ENCODE data around the gene SHOC2. TPM values are rescaled to one million over a fixed set of nuclear protein-coding genes. Genes with fewer than 3 reads are reported as not detected.
A peak's percentile ranks its signal among the peaks of the same experiment; 100 is the strongest.
"Not testable (repeated sequence)": the region's sequence is repeated elsewhere in the genome, so short reads cannot be mapped to it uniquely, and the experiment has no call there.

Gene SHOC2
- total RNA-seq, 1 donor from 2014 or later: 38.7 TPM

DNA sequence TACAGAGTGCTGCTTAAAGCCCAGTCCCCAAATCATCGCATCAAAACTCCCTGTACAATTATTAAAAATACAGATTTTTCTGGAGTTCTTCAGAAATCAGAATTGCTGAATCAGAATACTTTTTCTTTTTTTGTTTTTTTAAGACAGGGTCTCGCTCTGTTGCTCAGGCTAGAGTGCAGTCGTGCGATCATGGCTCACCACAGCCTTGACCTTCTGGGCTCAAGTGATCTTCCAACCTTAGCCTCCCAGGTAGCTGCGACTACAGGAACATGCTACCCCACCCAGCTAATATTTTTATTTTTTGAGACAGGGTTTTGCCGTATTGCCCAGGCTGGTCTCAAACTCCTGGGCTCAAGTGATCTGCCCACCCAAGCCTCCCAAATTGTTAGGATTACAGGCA lies 4.4 kb upstream of the SHOC2 start:
- Mint-ChIP-seq H3K36me3 (peaks cover 3% of the 10 kb centered on the region), H3K4me1 (ENCODE audit: unreplicated experiment) (peaks cover 19% of the 10 kb centered on the region), H3K4me3 (no peak overlapping the region), H3K27me3 (no peaks in the 10 kb centered on the region), H3K27ac (no peak overlapping the region), H3K9me3 (no peaks in the 10 kb centered on the region)
- no peak for DNase-seq (ENCODE audit: extremely low spot score, unreplicated experiment)
- TF ChIP-seq, protein P1, sequence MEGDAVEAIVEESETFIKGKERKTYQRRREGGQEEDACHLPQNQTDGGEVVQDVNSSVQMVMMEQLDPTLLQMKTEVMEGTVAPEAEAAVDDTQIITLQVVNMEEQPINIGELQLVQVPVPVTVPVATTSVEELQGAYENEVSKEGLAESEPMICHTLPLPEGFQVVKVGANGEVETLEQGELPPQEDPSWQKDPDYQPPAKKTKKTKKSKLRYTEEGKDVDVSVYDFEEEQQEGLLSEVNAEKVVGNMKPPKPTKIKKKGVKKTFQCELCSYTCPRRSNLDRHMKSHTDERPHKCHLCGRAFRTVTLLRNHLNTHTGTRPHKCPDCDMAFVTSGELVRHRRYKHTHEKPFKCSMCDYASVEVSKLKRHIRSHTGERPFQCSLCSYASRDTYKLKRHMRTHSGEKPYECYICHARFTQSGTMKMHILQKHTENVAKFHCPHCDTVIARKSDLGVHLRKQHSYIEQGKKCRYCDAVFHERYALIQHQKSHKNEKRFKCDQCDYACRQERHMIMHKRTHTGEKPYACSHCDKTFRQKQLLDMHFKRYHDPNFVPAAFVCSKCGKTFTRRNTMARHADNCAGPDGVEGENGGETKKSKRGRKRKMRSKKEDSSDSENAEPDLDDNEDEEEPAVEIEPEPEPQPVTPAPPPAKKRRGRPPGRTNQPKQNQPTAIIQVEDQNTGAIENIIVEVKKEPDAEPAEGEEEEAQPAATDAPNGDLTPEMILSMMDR (conservative IDR thresholded peaks at IDR 0.05): no peak

DNA sequence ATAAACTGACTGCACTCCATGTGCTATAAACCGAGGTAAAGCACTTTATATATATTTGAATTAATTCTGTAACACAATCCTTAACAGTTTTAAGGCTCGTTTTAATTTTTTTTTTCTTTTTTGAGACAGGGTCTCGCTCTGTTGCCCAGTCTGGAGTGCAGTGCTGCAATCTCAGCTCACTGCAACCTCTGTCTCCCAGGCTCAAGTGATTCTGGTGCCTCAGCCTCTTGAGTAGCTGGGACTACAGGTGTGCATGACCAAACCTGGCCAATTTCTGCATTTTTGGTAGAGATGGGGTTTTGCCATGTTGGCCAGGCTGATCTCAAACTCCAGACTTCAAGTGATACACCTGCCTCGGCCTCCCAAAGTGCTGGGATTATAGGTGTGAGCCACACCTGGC lies 3.8 kb upstream of the SHOC2 start:
- not testable (repeated sequence) for H3K27me3 Mint-ChIP-seq; H3K4me3 Mint-ChIP-seq; H3K36me3 Mint-ChIP-seq; H3K9me3 Mint-ChIP-seq; DNase-seq (ENCODE audit: extremely low spot score, unreplicated experiment); H3K27ac Mint-ChIP-seq
- peaks cover 19% of the 10 kb centered on the region for H3K4me1 Mint-ChIP-seq (ENCODE audit: unreplicated experiment)

DNA sequence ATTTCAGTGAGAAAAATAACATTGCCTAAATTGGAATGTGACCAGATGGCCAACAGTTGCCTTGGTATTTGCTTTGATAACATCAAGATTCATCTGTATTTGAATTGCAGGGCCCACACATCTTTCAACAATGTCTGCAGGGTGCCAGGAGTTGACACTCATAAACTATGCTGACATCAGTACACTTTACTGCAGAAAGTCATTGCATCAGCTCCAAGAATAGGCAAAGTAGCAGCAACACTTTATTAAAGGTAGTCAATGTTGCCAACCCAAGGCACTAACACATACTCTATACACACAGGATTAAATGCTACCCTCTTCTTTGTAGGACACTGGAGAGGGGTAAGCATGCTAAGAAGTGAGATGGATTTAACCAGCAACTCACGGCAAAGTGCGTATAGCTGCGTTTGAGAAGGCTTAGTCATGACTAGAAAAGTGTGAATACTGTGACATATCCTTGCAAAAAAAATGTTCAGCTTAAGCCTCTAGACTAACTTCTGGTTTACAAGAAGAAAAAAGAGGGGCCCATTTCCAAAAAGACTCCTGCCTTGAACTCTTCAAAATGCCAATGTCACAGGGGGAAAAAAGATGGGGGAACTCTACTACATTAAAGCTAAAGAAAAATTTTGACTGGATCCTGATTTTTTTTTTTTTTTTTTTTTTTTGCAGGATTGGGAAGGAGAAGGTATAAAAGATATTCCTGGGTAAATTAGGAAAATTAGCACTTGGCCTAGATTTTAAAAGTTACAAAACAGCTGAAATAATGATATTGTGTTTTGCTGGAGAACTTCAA lies 2.7 kb upstream of the SHOC2 start:
- Mint-ChIP-seq H3K9me3 (no peaks in the 10 kb centered on the region), H3K27me3 (no peaks in the 10 kb centered on the region), H3K27ac (peak overlapping the region; percentile 99), H3K4me1 (ENCODE audit: unreplicated experiment) (peaks cover 19% of the 10 kb centered on the region), H3K36me3 (no peaks in the 10 kb centered on the region), H3K4me3 (peak overlapping the region; percentile 71)
- TF ChIP-seq, protein P1 (conservative IDR thresholded peaks at IDR 0.05): no peak
- no peak for DNase-seq (ENCODE audit: extremely low spot score, unreplicated experiment)

DNA sequence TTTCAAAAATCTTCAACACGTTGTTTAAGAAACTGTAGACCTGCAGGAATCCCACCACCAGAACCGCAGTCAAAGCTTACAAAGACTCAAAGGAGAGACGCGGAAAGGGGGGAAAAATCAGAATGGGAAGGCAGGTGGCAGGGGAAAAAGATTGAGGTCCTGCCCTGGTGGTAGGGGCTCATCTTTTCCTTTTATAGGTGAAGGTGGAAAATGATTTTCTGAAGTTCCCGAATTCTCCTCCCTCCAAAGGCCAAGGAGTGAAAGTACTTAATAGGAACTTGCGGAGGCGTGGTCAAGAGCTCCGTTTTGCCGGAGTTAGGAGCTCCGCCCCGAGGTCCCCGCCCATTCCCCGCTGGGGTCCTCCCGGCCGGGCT lies 1.1 kb upstream of the SHOC2 start:
- no peak for DNase-seq (ENCODE audit: extremely low spot score, unreplicated experiment)
- Mint-ChIP-seq H3K4me3 (peak overlapping the region; percentile 99), H3K27me3 (no peaks in the 10 kb centered on the region), H3K9me3 (no peaks in the 10 kb centered on the region), H3K27ac (peak overlapping the region; percentile 99), H3K36me3 (no peaks in the 10 kb centered on the region), H3K4me1 (ENCODE audit: unreplicated experiment) (peaks cover 19% of the 10 kb centered on the region)
- TF ChIP-seq, protein P1 (conservative IDR thresholded peaks at IDR 0.05): no peak

DNA sequence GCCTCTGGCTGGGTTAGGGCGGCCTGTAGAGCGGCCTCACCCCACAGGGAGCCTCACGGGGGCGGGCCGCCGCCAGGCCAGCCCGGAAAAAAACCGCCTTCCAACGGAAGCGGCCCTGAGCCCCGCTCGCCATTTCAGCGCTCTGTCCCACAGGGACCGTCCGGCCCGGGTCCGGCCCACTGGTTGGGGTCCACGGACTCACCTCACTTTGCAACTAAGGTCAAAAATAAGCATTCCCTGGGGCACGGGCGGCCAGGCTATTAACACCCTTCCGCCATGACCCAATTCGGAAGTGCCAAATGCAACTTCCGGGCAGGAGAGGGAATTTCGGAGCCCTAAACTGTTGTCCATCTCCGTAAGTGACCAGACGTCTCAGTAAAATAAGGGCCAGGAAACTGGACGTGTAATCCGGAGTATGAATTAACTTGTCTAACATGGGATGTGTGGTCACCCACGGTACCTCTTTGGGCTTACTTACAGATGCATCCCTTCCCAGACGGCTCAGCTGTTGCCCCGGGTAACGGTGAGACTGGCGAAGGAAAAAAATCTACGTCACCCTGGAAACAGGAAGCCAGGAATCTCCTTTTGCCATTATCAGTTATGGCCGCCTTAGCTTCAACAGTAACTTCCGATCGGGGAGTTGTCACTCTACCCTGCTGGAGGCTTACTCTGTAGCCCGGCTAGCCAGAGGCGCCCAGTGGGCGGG lies 608 bp upstream of the SHOC2 start, which contains the start of gene BBIP1:
BBIP1 (minus strand) TSS at position 538 of the 706 bp plus-strand sequence. CDS start 1,023 bp downstream, outside the sequence.
- Mint-ChIP-seq H3K9me3 (no peaks in the 10 kb centered on the region), H3K4me3 (peak within 1 kb of the TSS; percentile 99), H3K27ac (peak within 1 kb of the TSS; percentile 99), H3K4me1 (ENCODE audit: unreplicated experiment) (peaks cover 22% of the 10 kb centered on the region), H3K27me3 (no peaks in the 10 kb centered on the region), H3K36me3 (no peaks in the 10 kb centered on the region)
- TF ChIP-seq, protein P1 (conservative IDR thresholded peaks at IDR 0.05): no peak
- peak; percentile 92 for DNase-seq (ENCODE audit: extremely low spot score, unreplicated experiment)
